Activated CD4-positive, alpha-beta T cell treated with anti-CD3 and anti-CD28 coated beads, Interleukin-2, amount 10 ng/mL, durations not matched to agents 24 days and 14 days (primary cell): Measurements from ENCODE around the gene GRIN2D. TPM values are rescaled to one million over a fixed set of nuclear protein-coding genes. Genes with fewer than 3 reads are reported as not detected.

Experiments
- DNase-seq: peaks from one replicate; pipeline ENCODE4 v3.0.0; 2022
- H3K27ac Mint-ChIP-seq: one replicate; pipeline ENCODE4 v1.8.0; 2022; ENCODE audit warnings: mild to moderate bottlenecking, mixed read lengths
- H3K27me3 Mint-ChIP-seq: one replicate; pipeline ENCODE4 v1.8.0; 2022; ENCODE audit warnings: mixed read lengths
- H3K36me3 Mint-ChIP-seq: one replicate; pipeline ENCODE4 v1.8.0; 2022; ENCODE audit warnings: low read depth, mild to moderate bottlenecking, mixed read lengths
- H3K4me1 Mint-ChIP-seq: one replicate; pipeline ENCODE4 v1.8.0; 2021; ENCODE audit warnings: mixed read lengths
- H3K4me3 Mint-ChIP-seq: one replicate; pipeline ENCODE4 v1.8.0; 2022; ENCODE audit warnings: mild to moderate bottlenecking, moderate library complexity, mixed read lengths
- H3K9me3 Mint-ChIP-seq: one replicate; pipeline ENCODE4 v1.8.0; 2021; ENCODE audit warnings: mixed read lengths
- intact Hi-C: fragments of 100-400 bp; cut with micrococcal nuclease; formaldehyde crosslinking; loops from one replicate; pipeline ENCODE4 v1.15.1; 2023
- total RNA-seq: library from RNA; stranded (reverse); gene quantifications from 2 replicates; pipeline ENCODE4 v1.2.3, GENCODE V29; 2022

Gene GRIN2D
- total RNA-seq, 1 donor from 2014 or later = 0.16 TPM

DNA sequence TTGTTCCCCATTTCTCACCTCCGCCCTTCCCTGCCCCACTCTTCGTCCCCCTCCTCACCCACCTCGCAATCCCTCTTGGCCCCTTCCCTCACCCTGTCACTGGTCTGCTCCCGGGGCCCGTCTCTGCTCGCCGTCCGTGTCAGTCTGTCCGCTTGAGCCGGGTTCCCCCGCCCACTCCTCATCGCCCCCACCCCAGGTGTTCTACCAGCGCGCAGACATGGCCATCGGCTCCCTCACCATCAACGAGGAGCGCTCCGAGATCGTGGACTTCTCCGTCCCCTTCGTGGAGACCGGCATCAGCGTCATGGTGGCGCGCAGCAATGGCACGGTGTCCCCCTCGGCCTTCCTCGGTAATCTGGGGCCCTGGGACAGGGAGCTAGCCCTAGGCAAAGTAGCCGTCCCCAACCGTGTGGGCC is 22.3 kb downstream of the GRIN2D start:
- intact Hi-C loops = loop anchor here (1.0 kb wide), 1 partner anchor 17 kb away; no protein-coding TSS in a partner anchor
- Mint-ChIP-seq H3K27me3 (peaks cover 21% of the 10 kb centered on the region), H3K4me3 (peak overlapping the region; percentile 66)

GRCh38 chr19:48417421-48417820 is 24.0 kb downstream of the GRIN2D start:
- Mint-ChIP-seq H3K27me3 (peaks cover 21% of the 10 kb centered on the region), H3K4me3 (no peak overlapping the region), H3K36me3 (no peaks in the 10 kb centered on the region), H3K4me1 (peaks cover 29% of the 10 kb centered on the region), H3K27ac (no peak overlapping the region), H3K9me3 (no peaks in the 10 kb centered on the region)
- DNase-seq = no peak
- intact Hi-C loops = no loop called here

More for the DNA sequence above, 22.3 kb downstream of the GRIN2D start:
- Mint-ChIP-seq H3K4me1 (peaks cover 29% of the 10 kb centered on the region), H3K36me3 (no peaks in the 10 kb centered on the region), H3K27ac (no peak overlapping the region), H3K9me3 (no peaks in the 10 kb centered on the region)
- DNase-seq = no peak

DNA sequence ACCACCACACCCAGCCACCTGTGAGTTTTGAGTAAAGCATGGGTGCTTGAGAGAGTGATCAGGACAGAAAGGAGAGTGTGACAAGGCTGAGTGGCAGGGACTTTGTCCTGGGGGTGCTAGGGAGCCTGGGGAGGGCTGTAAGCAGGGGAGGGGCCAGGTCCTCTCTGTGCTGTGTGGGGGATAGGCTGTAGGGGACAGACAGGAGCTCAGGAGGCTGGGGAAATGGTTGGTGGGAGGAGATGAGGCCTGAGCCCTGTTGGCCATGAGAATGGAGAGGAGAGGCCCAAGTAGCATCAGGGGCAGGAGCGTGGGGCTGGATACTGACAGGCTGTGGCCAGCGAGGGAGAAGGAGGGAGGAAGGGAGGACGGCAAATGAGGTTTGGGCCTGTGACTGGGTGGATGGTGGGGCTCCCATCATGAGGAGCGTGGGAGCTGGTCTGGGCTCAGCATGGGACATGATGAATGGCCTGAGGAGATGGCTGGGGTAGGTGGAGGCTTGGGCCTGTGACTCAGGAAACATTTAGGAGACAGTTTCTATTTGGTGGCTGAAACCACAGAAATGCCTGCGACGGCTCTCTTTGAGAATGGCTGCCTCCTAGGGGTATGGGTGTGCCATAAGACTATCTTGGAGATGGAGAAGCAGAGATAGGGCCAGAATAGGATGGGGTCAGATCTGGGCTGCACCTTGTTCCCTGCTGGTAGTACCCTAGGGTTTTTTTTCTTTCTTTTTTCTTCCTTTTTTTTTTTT is 25.0 kb downstream of the GRIN2D start:
- intact Hi-C loops = loop anchor here (1.0 to 2.0 kb wide), 2 partner anchors 26 to 54 kb away; partner anchors contain the start of genes GRWD1 and SYNGR4
- Mint-ChIP-seq H3K27me3 (peaks cover 19% of the 10 kb centered on the region), H3K27ac (peak overlapping the region; percentile 83)

DNA sequence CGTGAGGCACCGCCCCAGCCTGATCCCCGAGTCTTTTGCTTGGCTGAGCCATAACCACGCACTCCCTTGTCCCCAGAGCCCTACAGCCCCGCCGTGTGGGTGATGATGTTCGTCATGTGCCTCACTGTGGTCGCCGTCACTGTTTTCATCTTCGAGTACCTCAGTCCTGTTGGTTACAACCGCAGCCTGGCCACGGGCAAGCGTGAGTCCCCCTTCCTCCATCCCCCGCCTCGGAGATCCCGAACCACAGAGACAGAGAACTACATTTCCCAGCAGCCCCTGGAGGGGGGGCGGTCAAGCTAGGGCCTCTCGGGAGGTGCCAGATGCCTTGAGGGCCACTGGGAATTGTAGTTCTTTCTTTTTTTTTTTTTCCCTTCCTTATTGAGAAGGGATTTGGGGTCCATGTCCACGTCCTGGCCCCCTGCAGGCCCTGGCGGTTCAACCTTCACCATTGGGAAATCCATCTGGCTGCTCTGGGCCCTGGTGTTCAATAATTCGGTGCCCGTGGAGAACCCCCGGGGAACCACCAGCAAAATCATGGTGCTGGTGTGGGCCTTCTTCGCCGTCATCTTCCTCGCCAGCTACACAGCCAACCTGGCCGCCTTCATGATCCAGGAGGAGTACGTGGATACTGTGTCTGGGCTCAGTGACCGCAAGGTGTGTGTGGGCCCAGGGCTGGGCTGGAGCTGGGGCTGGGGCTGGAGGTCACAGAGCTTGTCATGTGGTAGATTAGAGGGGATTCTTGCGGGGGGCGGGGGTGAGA is 25.9 kb downstream of the GRIN2D start:
- intact Hi-C loops = loop anchor here (1.0 to 2.0 kb wide), 2 partner anchors 25 to 55 kb away; partner anchors contain the start of genes GRWD1 and SYNGR4
- Mint-ChIP-seq H3K27ac (peak overlapping the region; percentile 83), H3K9me3 (no peaks in the 10 kb centered on the region), H3K4me1 (peaks cover 24% of the 10 kb centered on the region), H3K36me3 (no peaks in the 10 kb centered on the region), H3K4me3 (peak overlapping the region; percentile 59), H3K27me3 (peaks cover 13% of the 10 kb centered on the region)
- DNase-seq = peak; percentile 92

More for the DNA sequence above, 25.0 kb downstream of the GRIN2D start:
- Mint-ChIP-seq H3K4me3 (peak overlapping the region; percentile 59), H3K36me3 (no peaks in the 10 kb centered on the region), H3K4me1 (peaks cover 29% of the 10 kb centered on the region), H3K9me3 (no peaks in the 10 kb centered on the region)
- DNase-seq = peak; percentile 68

GRCh38 chr19:48421548-48421947 is 28.1 kb downstream of the GRIN2D start:
- H3K9me3 Mint-ChIP-seq = no peaks in the 10 kb centered on the region

DNA sequence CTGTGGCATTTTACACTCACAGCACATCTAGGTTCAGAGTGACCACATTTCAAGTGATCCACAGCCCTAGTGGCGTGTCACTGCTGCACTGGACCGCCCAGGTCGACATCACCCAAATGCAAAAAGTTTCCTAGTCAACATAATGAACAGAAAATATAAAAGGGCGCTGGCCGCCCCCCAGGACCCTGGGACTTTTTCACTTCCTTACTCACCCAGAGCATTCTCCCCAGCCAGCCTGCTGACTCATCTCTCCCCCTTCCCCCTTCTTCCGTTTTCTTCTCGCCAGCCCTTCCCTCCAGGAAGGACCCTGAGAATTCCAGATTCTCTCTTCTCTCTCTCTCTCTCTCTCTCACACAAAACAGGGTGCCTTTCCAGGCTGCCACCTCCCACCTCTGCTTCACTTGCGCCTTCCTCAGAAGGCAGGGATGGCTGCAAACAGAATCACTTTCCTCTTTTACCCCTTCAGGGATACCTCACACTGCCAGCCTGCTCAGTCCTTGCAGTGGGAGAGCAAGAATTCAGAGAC is 31.3 kb downstream of the GRIN2D start:
- Mint-ChIP-seq H3K9me3 (no peaks in the 10 kb centered on the region), H3K4me1 (peaks cover 5% of the 10 kb centered on the region), H3K27me3 (peaks cover 2% of the 10 kb centered on the region), H3K36me3 (no peaks in the 10 kb centered on the region), H3K27ac (peak overlapping the region; percentile 35), H3K4me3 (peak overlapping the region; percentile 22)
- no peak for DNase-seq
- intact Hi-C loops = no loop called here

More at GRCh38 chr19:48421548-48421947, 28.1 kb downstream of the GRIN2D start:
- Mint-ChIP-seq H3K27me3 (peaks cover 2% of the 10 kb centered on the region), H3K36me3 (no peaks in the 10 kb centered on the region), H3K4me1 (peaks cover 19% of the 10 kb centered on the region), H3K4me3 (no peak overlapping the region), H3K27ac (no peak overlapping the region)
- DNase-seq = no peak
- intact Hi-C loops = no loop called here

DNA sequence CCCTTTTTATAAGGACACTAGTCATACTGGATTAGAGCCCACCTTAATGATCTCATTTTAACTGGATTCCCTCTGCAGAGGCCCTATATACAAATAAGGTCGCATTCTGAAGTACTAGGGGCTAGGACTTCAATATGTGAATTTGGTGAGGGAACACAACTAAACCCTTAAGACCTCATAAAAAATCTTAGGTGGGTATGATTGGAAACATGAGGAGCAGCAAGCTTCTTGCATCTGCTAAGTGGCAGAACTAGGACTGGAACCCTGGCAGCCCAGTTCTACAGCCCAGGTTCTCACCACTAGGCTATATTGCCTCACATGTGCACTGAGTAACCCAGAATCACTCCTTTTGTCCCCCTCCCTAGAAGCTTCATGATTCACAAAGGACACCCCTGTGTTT is 35.2 kb downstream of the GRIN2D start:
- peaks cover 6% of the 10 kb centered on the region for H3K27me3 Mint-ChIP-seq

DNA sequence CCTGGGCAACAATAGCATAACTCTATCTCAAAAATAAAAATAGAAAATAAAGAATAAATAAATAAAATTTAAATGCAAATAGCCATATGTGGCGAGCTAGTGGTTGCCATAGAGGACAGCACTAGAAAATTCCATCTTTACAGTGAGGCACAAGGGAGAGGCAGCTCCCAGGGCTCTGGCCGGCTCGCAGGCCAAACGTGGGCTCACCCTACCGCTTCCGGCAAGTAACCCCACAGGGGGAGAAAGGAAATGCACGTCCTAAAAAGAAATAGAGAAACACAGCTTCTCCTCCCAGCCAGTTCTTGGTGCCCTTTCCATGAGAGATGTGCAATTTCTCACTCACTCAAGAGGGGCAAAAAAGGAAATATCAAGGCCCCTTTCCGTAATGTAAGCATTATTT is 39.9 kb downstream of the GRIN2D start:
- Mint-ChIP-seq H3K4me3 (no peak overlapping the region), H3K4me1 (no peaks in the 10 kb centered on the region), H3K36me3 (no peaks in the 10 kb centered on the region), H3K9me3 (no peaks in the 10 kb centered on the region), H3K27ac (no peak overlapping the region), H3K27me3 (peaks cover 22% of the 10 kb centered on the region)
- intact Hi-C loops = no loop called here
- DNase-seq = no peak

More for the DNA sequence above, 35.2 kb downstream of the GRIN2D start:
- Mint-ChIP-seq H3K36me3 (no peaks in the 10 kb centered on the region), H3K4me3 (no peak overlapping the region), H3K9me3 (no peaks in the 10 kb centered on the region), H3K4me1 (peaks cover 5% of the 10 kb centered on the region), H3K27ac (no peak overlapping the region)
- intact Hi-C loops = no loop called here
- no peak for DNase-seq

DNA sequence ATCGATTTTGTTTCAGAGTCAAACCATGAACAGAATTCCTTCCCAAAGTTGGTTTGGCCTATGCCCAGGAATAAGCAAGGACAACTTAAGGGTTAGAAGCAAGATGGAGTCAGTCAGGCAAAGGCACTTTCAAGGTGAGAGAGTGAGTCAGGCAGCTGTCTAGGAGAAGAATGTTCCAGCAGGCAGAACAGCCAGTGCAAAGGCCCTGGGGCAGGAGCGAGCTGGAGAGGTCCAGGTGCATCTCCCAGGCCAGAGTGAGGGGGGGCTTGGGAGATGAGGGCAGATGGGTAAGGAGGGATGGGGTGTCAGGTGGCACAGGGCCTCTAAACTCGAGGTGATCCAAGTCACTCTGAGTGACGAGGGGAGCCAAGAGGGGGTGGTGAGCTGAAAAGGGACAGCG is 43.1 kb downstream of the GRIN2D start:
- Mint-ChIP-seq H3K36me3 (no peaks in the 10 kb centered on the region), H3K4me1 (no peaks in the 10 kb centered on the region), H3K27me3 (peaks cover 25% of the 10 kb centered on the region), H3K4me3 (no peak overlapping the region), H3K27ac (no peak overlapping the region), H3K9me3 (no peaks in the 10 kb centered on the region)
- intact Hi-C loops = no loop called here
- DNase-seq = no peak

- DNase-seq = no peak
- Mint-ChIP-seq H3K9me3 (no peaks in the 10 kb centered on the region), H3K4me1 (peaks cover 18% of the 10 kb centered on the region), H3K4me3 (peak overlapping the region; percentile 61), H3K27ac (no peak overlapping the region), H3K36me3 (peaks cover 9% of the 10 kb centered on the region), H3K27me3 (peaks cover 38% of the 10 kb centered on the region)
- intact Hi-C loops = no loop called here
Observed at GRCh38 chr19:48441360-48442050, 48.0 kb downstream of the GRIN2D start.

DNA sequence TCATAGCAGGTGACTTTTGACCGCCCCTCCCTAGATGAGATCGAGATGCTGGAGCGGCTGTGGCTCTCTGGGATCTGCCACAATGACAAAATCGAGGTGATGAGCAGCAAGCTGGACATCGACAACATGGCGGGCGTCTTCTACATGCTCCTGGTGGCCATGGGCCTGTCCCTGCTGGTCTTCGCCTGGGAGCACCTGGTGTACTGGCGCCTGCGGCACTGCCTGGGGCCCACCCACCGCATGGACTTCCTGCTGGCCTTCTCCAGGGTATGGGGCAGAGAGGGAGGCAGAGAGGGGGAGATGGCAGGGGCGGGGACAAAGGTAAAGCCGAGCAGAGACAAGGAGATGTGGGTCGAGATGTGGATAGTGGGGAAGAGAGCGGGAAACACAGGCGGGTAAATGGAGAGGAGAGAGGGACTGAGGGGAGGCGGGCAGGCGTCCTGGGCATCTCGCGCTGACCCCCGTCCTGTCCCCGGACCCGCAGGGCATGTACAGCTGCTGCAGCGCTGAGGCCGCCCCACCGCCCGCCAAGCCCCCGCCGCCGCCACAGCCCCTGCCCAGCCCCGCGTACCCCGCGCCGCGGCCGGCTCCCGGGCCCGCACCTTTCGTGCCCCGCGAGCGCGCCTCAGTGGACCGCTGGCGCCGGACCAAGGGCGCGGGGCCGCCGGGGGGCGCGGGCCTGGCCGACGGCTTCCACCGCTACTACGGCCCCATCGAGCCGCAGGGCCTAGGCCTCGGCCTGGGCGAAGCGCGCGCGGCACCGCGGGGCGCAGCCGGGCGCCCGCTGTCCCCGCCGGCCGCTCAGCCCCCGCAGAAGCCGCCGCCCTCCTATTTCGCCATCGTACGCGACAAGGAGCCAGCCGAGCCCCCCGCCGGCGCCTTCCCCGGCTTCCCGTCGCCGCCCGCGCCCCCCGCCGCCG is 48.9 kb downstream of the GRIN2D start:
- intact Hi-C loops = no loop called here
- no peaks in the 10 kb centered on the region for H3K9me3 Mint-ChIP-seq
- peaks cover 14% of the 10 kb centered on the region for H3K36me3 Mint-ChIP-seq
- peak overlapping the region; percentile 61 for H3K4me3 Mint-ChIP-seq
- peak overlapping the region; percentile 41 for H3K27ac Mint-ChIP-seq
- H3K4me1 Mint-ChIP-seq = peaks cover 20% of the 10 kb centered on the region
- no peak for DNase-seq
- peaks cover 33% of the 10 kb centered on the region for H3K27me3 Mint-ChIP-seq

DNA sequence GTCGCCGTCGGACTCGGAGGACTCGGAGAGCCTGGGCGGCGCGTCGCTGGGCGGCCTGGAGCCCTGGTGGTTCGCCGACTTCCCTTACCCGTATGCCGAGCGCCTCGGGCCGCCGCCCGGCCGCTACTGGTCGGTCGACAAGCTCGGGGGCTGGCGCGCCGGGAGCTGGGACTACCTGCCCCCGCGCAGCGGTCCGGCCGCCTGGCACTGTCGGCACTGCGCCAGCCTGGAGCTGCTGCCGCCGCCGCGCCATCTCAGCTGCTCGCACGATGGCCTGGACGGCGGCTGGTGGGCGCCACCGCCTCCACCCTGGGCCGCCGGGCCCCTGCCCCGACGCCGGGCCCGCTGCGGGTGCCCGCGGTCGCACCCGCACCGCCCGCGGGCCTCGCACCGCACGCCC is 49.8 kb downstream of the GRIN2D start:
- peaks cover 23% of the 10 kb centered on the region for H3K36me3 Mint-ChIP-seq
- H3K4me3 Mint-ChIP-seq = no peak overlapping the region
- H3K4me1 Mint-ChIP-seq = peaks cover 20% of the 10 kb centered on the region
- intact Hi-C loops = no loop called here
- H3K9me3 Mint-ChIP-seq = no peaks in the 10 kb centered on the region
- peaks cover 27% of the 10 kb centered on the region for H3K27me3 Mint-ChIP-seq
- H3K27ac Mint-ChIP-seq = no peak overlapping the region
- DNase-seq = peak; percentile 72
